Fibroblast of gingiva (primary cell): ENCODE measurements around the gene ARHGDIA.
A peak's percentile ranks its signal among the peaks of the same experiment; 100 is the strongest.

ENCODE experiments used
- DNase-seq: peaks from one replicate; pipeline ENCODE4 v3.0.0-alpha.2; 2011; ENCODE audit warnings: low read depth

Gene ARHGDIA

GRCh38 chr17:81905993-81906392 is 34.9 kb upstream of the ARHGDIA start:
- no peak for DNase-seq

- no peak for DNase-seq
Observed at GRCh38 chr17:81905424-81905875, 34.3 kb upstream of the ARHGDIA start.

- DNase-seq = no peak
Observed at GRCh38 chr17:81904600-81905423, 33.7 kb upstream of the ARHGDIA start.

GRCh38 chr17:81903896-81904599 is 32.9 kb upstream of the ARHGDIA start:
- no peak for DNase-seq

- no peak for DNase-seq
Observed at GRCh38 chr17:81903415-81903831, 32.3 kb upstream of the ARHGDIA start.

GRCh38 chr17:81902653-81903414 is 31.7 kb upstream of the ARHGDIA start:
- no peak for DNase-seq

GRCh38 chr17:81902023-81902652 is 31.0 kb upstream of the ARHGDIA start, which contains the start of gene NPB:
NPB (plus strand) TSS chr17:81902238; CDS start chr17:81902278, 40 bp downstream.
- DNase-seq = no peak

GRCh38 chr17:81901167-81902022 is 30.3 kb upstream of the ARHGDIA start:
- no peak for DNase-seq

GRCh38 chr17:81900181-81900820 is 29.2 kb upstream of the ARHGDIA start:
- DNase-seq = no peak

GRCh38 chr17:81899514-81900166 is 28.5 kb upstream of the ARHGDIA start:
- no peak for DNase-seq

GRCh38 chr17:81898885-81899284 is 27.7 kb upstream of the ARHGDIA start:
- DNase-seq = no peak

GRCh38 chr17:81898029-81898866 is 27.1 kb upstream of the ARHGDIA start:
- peak; percentile 79 for DNase-seq

GRCh38 chr17:81895400-81895799 is 24.3 kb upstream of the ARHGDIA start:
- DNase-seq = no peak

GRCh38 chr17:81891303-81891552 is 20.1 kb upstream of the ARHGDIA start:
- no peak for DNase-seq

GRCh38 chr17:81890447-81891302 is 19.5 kb upstream of the ARHGDIA start:
- DNase-seq = no peak

GRCh38 chr17:81889602-81890001 is 18.5 kb upstream of the ARHGDIA start:
- DNase-seq = no peak

- no peak for DNase-seq
Observed at GRCh38 chr17:81888988-81889595, 18.0 kb upstream of the ARHGDIA start.
